Large intestine (tissue), 3 donors: Measurements from ENCODE around the gene PCDHGC5. TPM values are rescaled to one million over a fixed set of nuclear protein-coding genes. Genes with fewer than 3 reads are reported as not detected.

ENCODE experiments used
- DNase-seq, 2 donors: peaks; one replicate each; pipeline versions ENCODE4 v3.0.0 to v3.0.0-alpha.2; 2013
- H3K27ac ChIP-seq: one replicate; pipeline ENCODE4 v1.5.1; 2013; ENCODE audit warnings: low read length
- H3K27me3 ChIP-seq: 2 replicates; pipeline ENCODE4 v1.6.1; 2013; ENCODE audit warnings: low read length; ENCODE audit not compliant: control insufficient read depth, insufficient read depth
- H3K36me3 ChIP-seq: 2 replicates; pipeline ENCODE4 v1.6.1; 2013; ENCODE audit warnings: low read length; ENCODE audit not compliant: control insufficient read depth, insufficient read depth
- H3K4me1 ChIP-seq: one replicate; pipeline ENCODE4 v1.6.1; 2013; ENCODE audit warnings: low read length; ENCODE audit not compliant: control insufficient read depth, insufficient read depth
- H3K4me3 ChIP-seq: one replicate; pipeline ENCODE4 v1.5.1; 2013; ENCODE audit warnings: low read length
- H3K9me3 ChIP-seq: one replicate; pipeline ENCODE4 v1.6.1; 2013; ENCODE audit warnings: mild to moderate bottlenecking, low read depth, low read length, moderate library complexity; ENCODE audit not compliant: control insufficient read depth
- whole genome bisulfite sequencing: methylation state at CpG from one replicate; pipeline ENCODE4 v1.1.5; 2013; ENCODE audit warnings: low lambda C conversion rate; ENCODE audit not compliant: insufficient coverage; 5-methylcytosine and 5-hydroxymethylcytosine counted together
- polyA plus RNA-seq: library from polyadenylated mRNA; unstranded; fragments of 120-200 nt; gene quantifications from one replicate; pipeline ENCODE4 v1.2.1, GENCODE V29; 2013

Gene PCDHGC5
- polyA plus RNA-seq, 1 donor: 0.39 TPM

DNA sequence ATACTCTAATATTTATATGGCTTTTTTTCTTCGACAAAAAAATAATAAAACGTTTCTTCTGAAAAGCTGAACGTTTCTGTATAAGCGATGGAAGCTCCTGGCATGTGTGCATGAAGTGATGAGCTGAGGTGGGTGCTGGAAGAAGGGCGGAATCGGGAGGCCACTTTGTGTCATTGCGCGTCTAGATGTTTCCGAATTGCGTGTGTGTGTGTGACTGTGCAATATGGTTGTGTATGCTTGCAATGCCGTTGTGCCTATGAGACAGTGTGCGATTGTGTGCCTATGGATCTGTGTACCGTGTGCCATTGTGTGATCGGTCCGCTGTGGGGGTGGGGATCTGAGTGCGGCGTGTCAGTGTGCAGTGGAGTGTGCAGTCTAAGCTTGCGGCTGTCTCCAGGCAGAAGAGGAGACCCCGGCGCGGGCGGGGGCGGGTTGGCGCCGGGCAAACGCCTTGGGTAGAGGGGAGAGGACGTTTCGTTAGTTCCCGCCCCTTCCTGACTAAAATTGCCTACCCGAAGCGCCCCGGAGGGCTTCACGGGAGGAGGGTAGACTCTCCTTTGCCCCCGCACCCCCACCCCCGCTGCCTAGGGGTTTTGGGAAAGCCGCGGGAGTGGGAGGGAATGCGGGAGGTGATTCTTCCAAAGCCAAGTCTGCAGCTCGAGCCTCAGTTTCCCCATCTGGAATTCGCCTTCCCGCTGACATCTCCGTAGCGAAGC, 24.2 kb downstream of the PCDHGC5 start:
- Histone ChIP-seq H3K4me3 (peak overlapping the region; percentile 49), H3K4me1 (peaks cover 2% of the 10 kb centered on the region), H3K27ac (peak overlapping the region; percentile 81), H3K9me3 (no peaks in the 10 kb centered on the region), H3K36me3 (peaks cover 46% of the 10 kb centered on the region), H3K27me3 (peaks cover 11% of the 10 kb centered on the region)
- 0% methylated on average over 1 of the region's 43 CpGs for WGBS
- peak in 1 of 2 donors; percentile 48 for DNase-seq

DNA sequence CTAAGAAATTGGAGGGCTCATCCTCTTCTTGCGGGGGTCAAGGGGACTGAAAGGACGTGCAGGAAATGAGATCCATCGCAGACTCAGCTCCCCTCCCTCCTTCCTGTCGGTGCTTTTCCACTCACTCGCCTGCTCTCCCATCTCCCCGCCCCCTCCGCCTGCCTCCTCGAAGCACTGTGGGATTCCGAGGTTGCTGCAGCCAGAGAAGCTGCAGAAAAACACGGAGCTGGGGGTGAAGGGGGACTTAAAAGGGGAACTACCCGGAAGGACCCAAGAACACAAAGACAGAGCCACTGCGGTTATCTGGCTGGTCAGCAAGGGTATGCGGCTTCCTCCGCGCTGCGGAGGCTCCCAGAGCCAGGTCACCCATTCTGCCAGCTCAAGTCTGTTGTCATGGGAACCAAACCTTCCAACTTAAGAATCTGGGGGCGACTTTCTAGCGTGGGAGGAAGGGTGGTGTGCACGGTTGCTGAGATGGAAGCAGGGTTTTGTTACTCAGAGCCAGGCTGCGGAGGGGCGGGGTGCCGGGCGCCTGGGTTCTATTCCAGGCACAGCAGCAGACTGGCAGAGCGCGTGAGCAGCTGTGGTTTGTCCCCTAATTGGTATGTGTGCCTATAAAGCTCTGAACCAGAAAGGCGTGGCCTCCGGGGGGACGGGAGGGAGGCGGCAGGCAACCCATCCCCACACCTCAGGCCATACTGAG, 24.9 kb downstream of the PCDHGC5 start:
- H3K4me1 ChIP-seq: no peaks in the 10 kb centered on the region
- H3K4me3 ChIP-seq: peak overlapping the region; percentile 49
- H3K27ac ChIP-seq: peak overlapping the region; percentile 81
- WGBS: no CpG with 5 or more reads among the region's 29 CpGs
- no peaks in the 10 kb centered on the region for H3K9me3 ChIP-seq
- peaks cover 7% of the 10 kb centered on the region for H3K27me3 ChIP-seq
- H3K36me3 ChIP-seq: peaks cover 50% of the 10 kb centered on the region
- DNase-seq: peak; percentile 57 to 69

DNA sequence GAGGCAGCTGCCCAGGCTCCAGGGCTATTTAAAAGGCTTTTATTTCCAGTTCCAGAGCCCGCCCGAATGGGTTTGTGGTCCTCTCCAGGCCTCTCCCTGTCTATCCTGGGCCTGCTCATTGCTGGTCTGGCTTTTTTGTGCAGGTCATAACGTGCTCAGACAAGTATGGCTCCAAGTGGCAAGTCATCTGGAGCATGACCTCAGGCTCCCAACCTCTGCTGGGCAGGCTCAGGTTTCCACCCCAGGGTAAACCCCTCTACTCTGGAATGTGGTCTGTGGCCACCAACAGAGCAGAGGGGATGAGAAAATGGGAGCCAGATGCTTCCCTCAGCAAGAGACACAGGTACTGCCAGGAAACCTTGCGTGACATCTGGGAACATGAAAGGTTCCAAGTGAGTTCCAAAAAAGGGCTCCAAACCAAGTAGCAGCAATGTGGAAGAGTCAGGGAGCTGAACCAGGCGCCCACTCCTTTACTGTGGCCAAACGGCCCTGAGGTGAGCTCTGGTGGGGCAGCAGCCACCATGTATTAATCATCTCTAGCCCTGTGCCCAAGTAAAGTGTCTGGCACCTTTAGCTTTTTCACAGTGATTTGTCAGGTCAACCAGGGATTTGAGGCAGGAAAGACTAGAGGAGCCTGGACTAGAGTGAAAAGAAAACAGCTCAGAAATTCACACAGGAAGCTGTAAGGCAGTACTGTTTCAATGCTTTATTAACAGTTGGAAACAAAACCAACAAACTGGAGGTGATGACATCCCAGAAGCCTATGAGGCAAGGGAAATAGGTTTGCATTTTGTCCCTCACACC, 25.7 kb downstream of the PCDHGC5 start:
- H3K27ac ChIP-seq: peak overlapping the region; percentile 81
- peaks cover 57% of the 10 kb centered on the region for H3K36me3 ChIP-seq
- no CpG with 5 or more reads among the region's 6 CpGs for WGBS
- H3K4me3 ChIP-seq: no peak overlapping the region
- no peaks in the 10 kb centered on the region for H3K4me1 ChIP-seq
- no peaks in the 10 kb centered on the region for H3K9me3 ChIP-seq
- H3K27me3 ChIP-seq: peaks cover under 1% of the 10 kb centered on the region
- DNase-seq: no peak

DNA sequence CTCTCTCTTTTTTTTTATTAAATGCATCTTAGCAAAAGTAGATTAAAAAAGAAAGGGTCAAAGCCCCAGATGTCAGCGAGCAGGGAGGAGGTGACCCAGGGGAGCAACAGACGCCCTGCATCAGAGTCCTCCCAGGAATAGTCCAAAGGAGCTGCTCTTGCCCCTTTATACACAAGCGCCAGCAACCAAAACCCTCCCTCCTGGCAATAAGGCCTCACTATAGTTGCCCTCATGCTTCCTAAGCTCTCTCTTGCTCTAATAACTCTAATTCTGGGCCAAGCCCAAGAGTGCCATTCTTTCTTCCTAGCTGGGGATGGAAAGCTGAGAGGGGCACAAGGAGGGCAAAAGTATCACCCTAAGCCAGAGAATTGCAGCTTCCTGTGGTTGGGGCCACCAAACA, 26.3 kb downstream of the PCDHGC5 start:
- H3K36me3 ChIP-seq: peaks cover 61% of the 10 kb centered on the region
- H3K27me3 ChIP-seq: no peaks in the 10 kb centered on the region
- H3K4me1 ChIP-seq: no peaks in the 10 kb centered on the region
- DNase-seq: no peak
- H3K4me3 ChIP-seq: no peak overlapping the region
- no CpG with 5 or more reads among the region's 3 CpGs for WGBS
- no peak overlapping the region for H3K27ac ChIP-seq
- H3K9me3 ChIP-seq: no peaks in the 10 kb centered on the region

DNA sequence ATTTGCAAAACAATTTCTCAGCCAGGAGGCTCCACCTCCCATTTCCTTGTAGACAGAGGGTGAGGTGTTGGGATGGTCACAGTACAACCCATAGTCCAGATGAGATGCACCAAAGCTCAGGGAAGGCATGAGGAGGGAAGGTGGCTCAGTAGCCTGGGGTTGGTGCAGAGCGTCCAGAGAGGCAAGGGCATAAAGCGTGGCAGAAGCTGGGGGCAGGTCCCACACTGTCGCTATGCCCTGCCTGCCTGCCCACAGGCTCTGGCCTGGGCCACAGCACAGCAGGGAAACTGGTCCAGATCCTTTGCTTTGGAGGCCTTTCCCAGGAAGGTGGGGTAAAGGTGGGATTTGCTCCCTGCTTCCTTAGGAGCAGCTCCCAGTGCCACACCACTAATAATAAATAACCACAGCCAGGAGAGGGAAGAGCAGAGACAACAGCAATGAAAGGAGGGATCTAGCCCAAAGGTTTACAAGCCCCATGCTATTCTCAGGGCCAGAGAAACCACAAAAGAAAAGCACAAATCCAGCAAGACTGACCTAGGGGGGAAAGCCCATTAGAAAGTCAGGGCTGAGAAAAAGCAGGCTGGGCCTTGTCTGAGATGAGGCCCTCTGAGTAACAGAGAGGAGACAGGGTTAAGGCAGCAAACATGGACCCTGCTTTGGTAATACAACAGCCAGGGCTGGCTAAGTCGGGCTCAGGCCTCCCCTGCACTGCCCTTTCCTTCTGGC, 27.2 kb downstream of the PCDHGC5 start:
- Histone ChIP-seq H3K36me3 (peaks cover 61% of the 10 kb centered on the region), H3K4me1 (no peaks in the 10 kb centered on the region), H3K9me3 (no peaks in the 10 kb centered on the region), H3K4me3 (no peak overlapping the region), H3K27me3 (no peaks in the 10 kb centered on the region), H3K27ac (no peak overlapping the region)
- no CpG with 5 or more reads among the region's 4 CpGs for WGBS
- no peak for DNase-seq

DNA sequence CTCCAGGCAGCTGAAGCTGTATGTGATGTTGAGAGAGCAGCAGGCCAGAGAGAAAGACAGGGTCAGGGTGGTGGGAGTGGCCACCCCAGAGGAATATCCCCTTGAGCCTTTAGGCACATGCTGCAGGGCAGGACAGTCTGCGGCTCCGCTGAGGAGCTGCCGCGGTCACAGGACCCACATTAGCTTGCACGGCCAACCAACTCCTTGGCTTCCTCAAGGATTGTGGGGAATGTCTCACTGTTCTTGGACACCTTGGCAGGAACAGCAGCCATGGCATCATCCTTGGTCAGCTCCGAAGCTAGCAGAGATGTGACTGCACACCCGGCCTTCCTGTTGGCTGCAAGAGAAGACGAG, 27.8 kb downstream of the PCDHGC5 start:
- no peaks in the 10 kb centered on the region for H3K27me3 ChIP-seq
- no CpG with 5 or more reads among the region's 8 CpGs for WGBS
- no peaks in the 10 kb centered on the region for H3K4me1 ChIP-seq
- no peak overlapping the region for H3K27ac ChIP-seq
- DNase-seq: no peak
- H3K9me3 ChIP-seq: no peaks in the 10 kb centered on the region
- H3K36me3 ChIP-seq: peaks cover 60% of the 10 kb centered on the region
- H3K4me3 ChIP-seq: no peak overlapping the region

DNA sequence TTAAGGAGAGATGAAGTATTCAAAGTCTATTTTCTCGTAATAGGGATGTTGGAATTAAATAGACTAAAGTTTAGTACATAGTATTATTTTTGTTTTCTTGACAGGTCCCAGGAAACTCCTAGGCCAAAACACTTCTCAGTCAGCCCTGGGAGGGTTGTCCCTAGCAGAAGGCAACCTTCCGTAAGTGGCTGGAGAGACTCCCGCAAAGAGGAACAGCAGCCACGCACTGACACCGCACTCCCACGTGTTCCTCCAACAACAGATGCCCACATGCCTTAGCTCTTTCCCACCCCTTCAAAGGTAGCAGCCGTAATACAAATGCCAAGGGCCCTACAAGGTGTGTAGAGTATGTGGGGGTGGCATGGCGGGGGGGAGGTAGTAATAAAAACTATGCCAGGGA, 28.4 kb downstream of the PCDHGC5 start:
- WGBS: 100% methylated on average over 2 of the region's 8 CpGs
- peaks cover 61% of the 10 kb centered on the region for H3K36me3 ChIP-seq
- H3K27ac ChIP-seq: no peak overlapping the region
- no peaks in the 10 kb centered on the region for H3K27me3 ChIP-seq
- no peaks in the 10 kb centered on the region for H3K4me1 ChIP-seq
- no peaks in the 10 kb centered on the region for H3K9me3 ChIP-seq
- DNase-seq: no peak
- no peak overlapping the region for H3K4me3 ChIP-seq

DNA sequence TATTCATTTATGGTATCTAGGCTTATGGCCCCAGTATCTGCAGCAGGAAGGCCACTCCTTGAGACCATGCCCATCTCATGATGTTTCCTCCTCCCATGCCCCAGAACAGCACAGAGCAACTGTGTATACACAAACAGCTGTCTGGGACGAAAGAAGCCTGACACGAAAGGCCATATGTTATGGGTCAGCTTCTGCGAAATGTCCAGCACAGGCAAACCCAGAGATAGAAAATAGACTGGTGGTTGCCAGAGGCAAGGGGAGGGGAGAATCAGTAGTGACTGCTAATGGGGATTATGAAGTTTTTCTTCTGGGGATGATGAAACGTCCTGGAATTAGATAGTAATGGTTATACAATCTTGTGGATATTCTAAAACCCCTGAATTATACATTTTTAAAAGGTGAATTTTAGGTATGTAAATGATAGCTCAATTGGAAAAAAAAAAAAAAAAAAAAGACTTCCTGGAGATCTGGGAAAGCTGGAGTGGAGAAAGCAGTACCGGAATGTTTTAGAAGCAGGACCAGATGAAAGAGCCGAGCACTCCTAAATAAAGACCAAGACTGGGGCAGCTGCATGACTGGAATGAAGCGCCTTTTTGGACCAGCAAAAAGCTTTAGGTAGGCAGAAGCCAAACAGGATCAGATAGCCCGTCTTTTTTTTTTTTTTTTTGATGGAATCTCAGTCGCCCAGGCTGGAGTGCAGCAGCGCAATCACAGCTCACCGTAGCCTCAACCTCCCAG, 29.2 kb downstream of the PCDHGC5 start:
- 96% methylated on average over 4 of the region's 11 CpGs for WGBS
- Histone ChIP-seq H3K27ac (no peak overlapping the region), H3K4me3 (no peak overlapping the region), H3K27me3 (no peaks in the 10 kb centered on the region), H3K9me3 (no peaks in the 10 kb centered on the region), H3K4me1 (no peaks in the 10 kb centered on the region), H3K36me3 (peaks cover 69% of the 10 kb centered on the region)
- no peak for DNase-seq

DNA sequence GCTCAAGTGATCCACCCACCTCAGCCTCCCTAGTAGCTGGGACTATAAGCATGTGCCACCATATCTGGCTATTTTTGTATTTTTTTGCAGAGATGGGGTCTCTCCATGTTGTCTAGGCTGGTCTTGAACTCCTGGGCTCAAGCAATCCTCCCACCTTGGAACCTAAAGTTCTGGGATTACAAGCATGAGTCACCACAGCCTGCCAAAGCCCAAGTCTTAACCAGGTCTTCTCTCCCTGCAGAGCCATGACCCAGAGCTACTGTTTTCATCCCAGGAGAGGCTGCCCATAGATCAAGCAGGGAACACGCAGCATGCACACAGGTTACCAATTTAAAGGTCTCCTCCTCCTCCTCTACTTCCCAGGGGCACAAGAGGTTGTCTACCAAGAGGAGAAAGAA, 29.7 kb downstream of the PCDHGC5 start:
- H3K36me3 ChIP-seq: peaks cover 73% of the 10 kb centered on the region
- no peaks in the 10 kb centered on the region for H3K4me1 ChIP-seq
- H3K27ac ChIP-seq: no peak overlapping the region
- WGBS: no CpG with 5 or more reads among the region's 1 CpG
- no peaks in the 10 kb centered on the region for H3K27me3 ChIP-seq
- H3K4me3 ChIP-seq: no peak overlapping the region
- H3K9me3 ChIP-seq: no peaks in the 10 kb centered on the region
- DNase-seq: no peak
